ENCODE measurements around the gene SDCBP2.

The SDCBP2 gene

DNA sequence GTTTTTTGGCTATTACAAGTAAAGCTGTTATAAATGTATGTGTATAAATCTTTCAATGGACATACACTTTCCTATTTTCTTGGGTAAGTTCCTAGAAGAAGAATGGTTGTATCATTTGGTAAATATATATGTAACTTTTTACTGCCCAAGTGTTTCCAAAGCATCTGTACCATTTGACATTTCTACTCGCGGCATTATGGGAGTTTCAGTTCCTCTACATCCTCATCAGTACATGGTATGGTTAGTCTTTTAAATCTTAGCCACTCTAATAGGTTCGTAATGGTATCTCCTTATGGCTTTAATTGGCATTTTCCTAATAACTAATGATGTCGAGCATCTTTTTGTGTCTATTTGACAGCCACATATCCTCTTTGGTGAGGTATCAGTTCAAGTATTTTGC lies 49.9 kb downstream of the SDCBP2 start:
- TF ChIP-seq, protein P1, sequence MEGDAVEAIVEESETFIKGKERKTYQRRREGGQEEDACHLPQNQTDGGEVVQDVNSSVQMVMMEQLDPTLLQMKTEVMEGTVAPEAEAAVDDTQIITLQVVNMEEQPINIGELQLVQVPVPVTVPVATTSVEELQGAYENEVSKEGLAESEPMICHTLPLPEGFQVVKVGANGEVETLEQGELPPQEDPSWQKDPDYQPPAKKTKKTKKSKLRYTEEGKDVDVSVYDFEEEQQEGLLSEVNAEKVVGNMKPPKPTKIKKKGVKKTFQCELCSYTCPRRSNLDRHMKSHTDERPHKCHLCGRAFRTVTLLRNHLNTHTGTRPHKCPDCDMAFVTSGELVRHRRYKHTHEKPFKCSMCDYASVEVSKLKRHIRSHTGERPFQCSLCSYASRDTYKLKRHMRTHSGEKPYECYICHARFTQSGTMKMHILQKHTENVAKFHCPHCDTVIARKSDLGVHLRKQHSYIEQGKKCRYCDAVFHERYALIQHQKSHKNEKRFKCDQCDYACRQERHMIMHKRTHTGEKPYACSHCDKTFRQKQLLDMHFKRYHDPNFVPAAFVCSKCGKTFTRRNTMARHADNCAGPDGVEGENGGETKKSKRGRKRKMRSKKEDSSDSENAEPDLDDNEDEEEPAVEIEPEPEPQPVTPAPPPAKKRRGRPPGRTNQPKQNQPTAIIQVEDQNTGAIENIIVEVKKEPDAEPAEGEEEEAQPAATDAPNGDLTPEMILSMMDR (IDR thresholded peaks at IDR 0.05; ENCODE audit: low read depth, low read length): no peak
- no peaks in the 10 kb centered on the region for H3K27me3 ChIP-seq
- H3K4me1 ChIP-seq: no peaks in the 10 kb centered on the region
- no peaks in the 10 kb centered on the region for H3K9me3 ChIP-seq
- no peak for DNase-seq
- H3K36me3 ChIP-seq: no peaks in the 10 kb centered on the region
- H3K4me3 ChIP-seq (ENCODE audit: low read depth, low read length): no peak overlapping the region

DNA sequence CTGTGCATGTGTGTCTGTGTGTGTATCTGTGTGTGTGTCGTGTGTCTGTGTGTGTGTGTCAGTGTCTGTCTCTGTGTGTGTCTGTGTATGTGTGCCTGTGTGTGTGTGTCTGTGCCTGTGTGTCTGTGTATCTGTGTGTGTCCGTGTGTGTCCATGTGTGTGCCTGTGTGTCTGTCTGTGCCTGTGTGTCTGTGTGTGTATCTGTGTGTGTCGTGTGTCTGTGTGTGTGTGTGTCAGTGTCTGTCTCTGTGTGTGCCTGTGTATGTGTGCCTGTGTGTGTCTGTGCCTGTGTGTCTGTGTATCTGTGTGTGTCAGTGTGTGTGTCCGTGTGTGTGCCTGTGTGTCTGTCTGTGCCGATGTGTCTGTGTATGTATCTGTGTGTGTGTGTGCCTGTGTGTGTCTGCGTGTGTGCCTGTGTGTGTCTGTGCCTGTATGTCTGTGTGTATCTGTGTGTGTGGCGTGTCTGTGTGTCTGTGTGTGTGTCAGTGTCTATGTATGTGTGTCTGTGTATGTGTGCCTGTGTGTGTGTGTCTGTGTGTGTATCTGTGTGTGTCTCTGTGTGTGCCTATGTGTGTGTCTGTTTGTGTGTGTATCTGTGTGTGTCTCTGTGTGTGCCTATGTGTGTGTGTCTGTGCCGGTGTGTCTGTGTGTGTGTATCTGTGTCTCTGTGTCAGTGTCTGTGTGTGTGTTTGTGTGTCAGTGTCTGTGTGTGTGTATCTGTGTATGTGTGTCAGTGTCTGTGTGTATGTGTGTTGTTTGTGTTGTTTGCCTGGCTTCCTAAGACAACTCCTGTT lies 51.2 kb downstream of the SDCBP2 start:
- Histone ChIP-seq H3K36me3 (no peaks in the 10 kb centered on the region), H3K4me3 (ENCODE audit: low read depth, low read length) (no peak overlapping the region), H3K4me1 (no peaks in the 10 kb centered on the region), H3K9me3 (no peaks in the 10 kb centered on the region), H3K27me3 (no peaks in the 10 kb centered on the region)
- DNase-seq: no peak
- TF ChIP-seq, protein P1 (IDR thresholded peaks at IDR 0.05; ENCODE audit: low read depth, low read length): no peak

DNA sequence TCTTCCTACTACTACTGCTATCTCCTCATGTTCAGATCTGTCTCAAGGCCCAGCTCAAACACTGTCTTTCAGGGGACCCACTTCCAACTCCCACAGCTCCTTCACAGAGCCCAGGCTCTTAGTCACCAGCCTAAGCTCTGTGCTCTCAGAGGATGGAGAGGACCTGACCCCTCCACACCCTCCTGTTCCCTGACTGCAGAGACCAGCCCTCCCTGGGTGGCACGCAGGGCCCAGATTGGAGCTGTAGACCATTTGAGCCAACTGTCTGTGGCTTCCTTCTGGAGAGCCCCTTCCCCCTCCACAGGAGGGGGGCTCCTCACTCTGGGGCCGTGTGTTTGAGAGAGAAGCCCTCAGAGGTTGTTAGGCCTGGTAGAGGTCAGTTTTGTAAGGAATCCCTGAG lies 53.0 kb downstream of the SDCBP2 start:
- no peaks in the 10 kb centered on the region for H3K36me3 ChIP-seq
- H3K9me3 ChIP-seq: no peaks in the 10 kb centered on the region
- no peak overlapping the region for H3K4me3 ChIP-seq (ENCODE audit: low read depth, low read length)
- H3K4me1 ChIP-seq: no peaks in the 10 kb centered on the region
- DNase-seq: no peak
- TF ChIP-seq, protein P1 (IDR thresholded peaks at IDR 0.05; ENCODE audit: low read depth, low read length): no peak
- no peaks in the 10 kb centered on the region for H3K27me3 ChIP-seq

DNA sequence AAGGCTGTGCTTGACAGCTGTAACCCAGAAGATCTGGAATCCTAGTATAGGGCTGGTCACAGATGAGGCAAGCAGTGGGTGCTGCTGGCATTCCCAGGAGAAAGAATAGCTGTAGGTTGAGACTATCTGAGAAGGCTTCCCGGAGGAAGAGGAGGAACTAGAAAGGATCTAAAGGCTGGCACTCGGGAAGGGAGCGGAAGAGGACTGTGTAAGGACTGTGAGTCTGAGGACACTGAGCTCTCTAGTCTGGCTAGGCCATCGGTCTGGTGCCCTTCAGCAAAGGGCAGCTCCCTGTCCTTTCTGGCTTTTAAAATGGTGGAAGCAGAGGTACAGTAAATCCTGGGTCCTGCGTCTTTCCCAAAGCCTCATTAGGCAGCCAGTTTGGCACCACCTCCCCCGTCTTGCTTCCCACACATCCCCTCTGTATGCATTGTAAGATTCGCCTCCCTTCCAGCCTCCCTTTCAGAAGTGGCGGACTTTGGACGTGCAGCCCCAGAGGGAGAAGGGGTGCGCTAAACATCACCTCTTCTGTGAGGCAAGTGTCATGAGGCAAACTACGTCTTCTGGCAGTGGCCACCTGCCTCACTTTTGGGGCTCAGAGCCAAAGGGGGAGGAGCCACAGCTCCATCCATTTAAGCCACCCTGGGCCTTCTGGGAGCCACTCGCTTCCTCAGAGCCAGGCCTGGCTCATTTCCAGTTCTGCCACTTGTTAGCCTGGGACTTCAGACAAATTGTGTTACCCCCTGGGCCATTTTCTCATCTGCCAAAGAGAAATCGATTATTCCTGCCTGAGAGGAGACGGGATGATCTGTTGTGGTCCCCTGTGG lies 54.2 kb downstream of the SDCBP2 start:
- peak; percentile 59 for DNase-seq
- Histone ChIP-seq H3K36me3 (no peaks in the 10 kb centered on the region), H3K9me3 (no peaks in the 10 kb centered on the region), H3K4me3 (ENCODE audit: low read depth, low read length) (no peak overlapping the region), H3K27me3 (no peaks in the 10 kb centered on the region), H3K4me1 (no peaks in the 10 kb centered on the region)
- TF ChIP-seq, protein P1 (IDR thresholded peaks at IDR 0.05; ENCODE audit: low read depth, low read length): no peak

DNA sequence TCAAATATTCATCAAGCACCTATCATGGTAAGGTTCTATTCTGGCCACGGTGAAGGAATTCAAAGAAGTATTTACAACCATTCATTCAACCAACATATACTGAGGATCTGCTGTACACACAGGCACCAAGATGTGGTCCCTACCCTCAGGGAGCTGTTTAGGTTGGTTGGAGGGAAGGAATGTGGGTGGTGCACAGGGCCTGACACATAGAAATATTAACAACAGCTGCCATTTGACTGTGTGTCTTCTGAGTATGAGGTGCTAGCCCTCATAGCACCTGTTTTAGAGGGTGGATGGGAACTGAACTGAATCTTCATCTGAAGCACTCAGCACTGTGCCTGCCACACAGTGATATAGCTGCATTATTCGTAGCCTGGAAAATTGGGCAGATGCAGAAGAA lies 55.6 kb downstream of the SDCBP2 start:
- Histone ChIP-seq H3K36me3 (no peaks in the 10 kb centered on the region), H3K4me3 (ENCODE audit: low read depth, low read length) (no peak overlapping the region), H3K4me1 (no peaks in the 10 kb centered on the region), H3K27me3 (no peaks in the 10 kb centered on the region), H3K9me3 (no peaks in the 10 kb centered on the region)
- no peak for DNase-seq
- TF ChIP-seq, protein P1 (IDR thresholded peaks at IDR 0.05; ENCODE audit: low read depth, low read length): no peak

All from BE2C (cell line).